ENCODE measurements around the gene FAM229A. TPM values are rescaled to one million over a fixed set of nuclear protein-coding genes. Genes with fewer than 3 reads are reported as not detected.

Gene FAM229A
- total RNA-seq, 4 donors from 2014 or later = 1.4 to 7.1 (median 3.2) TPM

DNA sequence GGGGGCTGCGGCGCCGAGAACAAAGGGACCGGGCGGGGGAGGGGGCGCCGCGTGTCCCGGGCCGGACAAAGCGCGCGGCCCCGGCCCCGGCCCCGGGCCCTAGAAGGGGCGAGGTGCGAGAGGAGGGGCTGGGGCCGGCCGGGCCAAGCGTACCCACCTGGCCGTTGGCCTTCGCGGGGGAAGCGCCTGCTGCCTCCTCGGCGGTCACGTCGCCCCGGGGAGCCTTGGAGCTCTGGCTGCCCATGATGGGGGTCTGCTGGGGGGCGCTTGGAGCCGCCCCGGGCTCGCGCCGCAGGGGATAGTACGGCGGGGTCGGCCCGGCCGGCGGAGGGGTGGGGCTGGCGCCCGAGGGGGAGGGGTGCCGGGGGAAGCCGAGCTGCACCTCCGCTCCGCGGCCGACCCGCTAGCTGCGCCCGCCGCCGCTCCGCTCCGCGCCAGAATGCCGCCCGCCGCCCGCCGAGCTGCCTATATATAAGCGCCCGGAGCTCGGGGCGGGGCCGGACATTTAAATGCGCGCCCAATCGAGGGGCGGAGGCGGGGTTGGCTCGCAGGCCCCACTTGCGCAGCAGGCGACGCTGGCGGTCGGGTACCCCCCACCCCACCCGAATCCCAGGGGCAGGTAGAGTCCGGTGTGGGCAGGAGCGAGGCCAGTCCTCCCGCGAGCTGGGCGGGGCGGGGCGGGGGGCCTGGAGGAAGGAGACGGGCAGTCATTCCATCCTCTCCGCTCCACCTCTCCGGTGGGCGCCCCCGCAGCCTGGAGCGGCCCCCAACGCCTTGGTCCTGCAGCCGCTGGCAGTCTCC is 26.3 kb downstream of the FAM229A start, which contains the start of gene MARCKSL1:
TSS of gene MARCKSL1 (minus strand) at position 444 of the 801 bp plus-strand sequence. CDS start at position 244, 200 bp downstream.
- H3K36me3 ChIP-seq = peaks cover 5 to 35% (median 11%) of the 10 kb centered on the region in 3 donors
- H3K4me1 ChIP-seq = peaks cover 35 to 69% (median 37%) of the 10 kb centered on the region in 3 donors
- WGBS, 2 donors = 0 to 20% methylated on average over 1 of the region's 95 CpGs
- TF ChIP-seq, protein P1, sequence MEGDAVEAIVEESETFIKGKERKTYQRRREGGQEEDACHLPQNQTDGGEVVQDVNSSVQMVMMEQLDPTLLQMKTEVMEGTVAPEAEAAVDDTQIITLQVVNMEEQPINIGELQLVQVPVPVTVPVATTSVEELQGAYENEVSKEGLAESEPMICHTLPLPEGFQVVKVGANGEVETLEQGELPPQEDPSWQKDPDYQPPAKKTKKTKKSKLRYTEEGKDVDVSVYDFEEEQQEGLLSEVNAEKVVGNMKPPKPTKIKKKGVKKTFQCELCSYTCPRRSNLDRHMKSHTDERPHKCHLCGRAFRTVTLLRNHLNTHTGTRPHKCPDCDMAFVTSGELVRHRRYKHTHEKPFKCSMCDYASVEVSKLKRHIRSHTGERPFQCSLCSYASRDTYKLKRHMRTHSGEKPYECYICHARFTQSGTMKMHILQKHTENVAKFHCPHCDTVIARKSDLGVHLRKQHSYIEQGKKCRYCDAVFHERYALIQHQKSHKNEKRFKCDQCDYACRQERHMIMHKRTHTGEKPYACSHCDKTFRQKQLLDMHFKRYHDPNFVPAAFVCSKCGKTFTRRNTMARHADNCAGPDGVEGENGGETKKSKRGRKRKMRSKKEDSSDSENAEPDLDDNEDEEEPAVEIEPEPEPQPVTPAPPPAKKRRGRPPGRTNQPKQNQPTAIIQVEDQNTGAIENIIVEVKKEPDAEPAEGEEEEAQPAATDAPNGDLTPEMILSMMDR (IDR thresholded peaks at IDR 0.05) = no peak
- peak in 2 of 4 donors; percentile 76 to 83 for TF ChIP-seq POLR2A (IDR thresholded peaks at IDR 0.05)
- peaks cover 0 to 14% (median 0%) of the 10 kb centered on the region in 4 donors for H3K27me3 ChIP-seq
- DNase-seq = no peak
- intact Hi-C loops (cut with DNase I) = no loop called here
- no peaks in the 10 kb centered on the region for H3K9me3 ChIP-seq
- H3K4me3 ChIP-seq = peak within 1 kb of the TSS; percentile 49 to 86 (median 65)
- H3K27ac ChIP-seq = peak within 1 kb of the TSS; percentile 47 to 78 (median 64)

DNA sequence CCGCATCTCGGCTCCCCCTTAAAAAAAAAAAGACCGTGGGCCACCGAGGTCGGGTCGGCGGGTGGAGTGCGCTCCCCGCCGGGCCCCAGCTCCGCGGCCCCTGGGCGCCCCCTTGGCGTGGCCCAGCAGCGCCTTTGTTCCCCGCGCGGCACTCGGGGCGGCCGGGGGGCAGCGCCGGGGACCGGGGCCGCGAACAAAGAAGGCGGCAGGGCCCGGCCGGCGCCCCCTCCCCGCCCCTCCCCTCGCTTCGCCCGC is 26.8 kb downstream of the FAM229A start:
- H3K36me3 ChIP-seq = peaks cover 5 to 40% (median 11%) of the 10 kb centered on the region in 3 donors
- H3K4me1 ChIP-seq = peaks cover 35 to 69% (median 37%) of the 10 kb centered on the region in 3 donors
- DNase-seq = no peak
- H3K9me3 ChIP-seq = no peaks in the 10 kb centered on the region
- peak overlapping the region; percentile 25 to 78 (median 60) for H3K27ac ChIP-seq
- H3K27me3 ChIP-seq = peaks cover 0 to 14% (median 0%) of the 10 kb centered on the region in 4 donors
- intact Hi-C loops (cut with DNase I) = no loop called here
- WGBS, 2 donors = no CpG with 5 or more reads among the region's 34 CpGs
- TF ChIP-seq, protein P1 (IDR thresholded peaks at IDR 0.05) = no peak
- no peak for TF ChIP-seq POLR2A (IDR thresholded peaks at IDR 0.05)
- peak overlapping the region; percentile 49 to 86 (median 65) for H3K4me3 ChIP-seq

GRCh38 chr1:32334864-32335534 is 27.3 kb downstream of the FAM229A start:
- Histone ChIP-seq H3K27me3 (peaks cover 0 to 14% (median 0%) of the 10 kb centered on the region in 4 donors), H3K4me3 (peak overlapping the region; percentile 49 to 86 (median 65)), H3K9me3 (no peaks in the 10 kb centered on the region), H3K4me1 (peaks cover 35 to 69% (median 37%) of the 10 kb centered on the region in 3 donors), H3K36me3 (peaks cover 5 to 45% (median 11%) of the 10 kb centered on the region in 3 donors), H3K27ac (peak overlapping the region; percentile 25 to 78 (median 60))
- 38 to 45% methylated on average over 2 to 3 of the region's 46 CpGs for WGBS, 2 donors
- intact Hi-C loops (cut with DNase I) = no loop called here
- DNase-seq = no peak
- TF ChIP-seq, protein P1 (IDR thresholded peaks at IDR 0.05) = peak; percentile 51 to 71 (median 63)
- no peak for TF ChIP-seq POLR2A (IDR thresholded peaks at IDR 0.05)

- no peak for DNase-seq
- Histone ChIP-seq H3K36me3 (peaks cover 5 to 51% (median 14%) of the 10 kb centered on the region in 3 donors), H3K27me3 (peaks cover 0 to 14% (median 0%) of the 10 kb centered on the region in 4 donors), H3K27ac (peak overlapping the region in 1 of 4 donors; percentile 6), H3K9me3 (no peaks in the 10 kb centered on the region), H3K4me3 (peak overlapping the region in 3 of 4 donors; percentile 55 to 86 (median 75)), H3K4me1 (peaks cover 35 to 69% (median 37%) of the 10 kb centered on the region in 3 donors)
- intact Hi-C loops (cut with DNase I) = no loop called here
- 48 to 59% methylated on average over 6 to 9 of the region's 9 CpGs for WGBS, 2 donors
- no peak for TF ChIP-seq POLR2A (IDR thresholded peaks at IDR 0.05)
- TF ChIP-seq, protein P1 (IDR thresholded peaks at IDR 0.05) = no peak
Measured at GRCh38 chr1:32334274-32334861, 27.9 kb downstream of the FAM229A start.

All from esophagus squamous epithelium (tissue), 5 donors.